ENCODE measurements around the gene CXCR1.
A peak's percentile ranks its signal among the peaks of the same experiment; 100 is the strongest.
"Not testable (repeated sequence)": the region's sequence is repeated elsewhere in the genome, so short reads cannot be mapped to it uniquely, and the experiment has no call there.

CXCR1 gene

GRCh38 chr2:218166791-218167190 is at the start of gene CXCR1:
CXCR1 (minus strand) TSS chr2:218166962; CDS start chr2:218165211, 1,751 bp downstream.
- DNase-seq, result no peak
- intact Hi-C loops (cut with DNase I), result no loop called here

DNA sequence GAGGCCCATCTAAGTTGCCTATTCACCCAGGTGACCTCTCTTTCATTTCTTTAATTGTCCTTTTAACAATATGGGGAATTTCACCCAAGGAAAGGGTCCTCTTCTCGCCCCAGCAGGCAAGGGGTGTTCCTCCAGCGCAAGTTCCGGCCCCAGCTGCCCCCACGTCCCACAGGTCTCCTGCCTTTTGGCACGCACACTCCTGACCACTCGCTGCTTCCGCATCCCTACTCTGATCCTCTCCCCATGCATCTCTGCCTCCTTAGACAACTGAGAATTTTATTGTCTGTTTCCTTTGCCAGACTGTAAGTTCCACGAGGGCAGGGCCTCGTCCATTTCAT is 49.5 kb upstream of the CXCR1 start:
- DNase-seq, result peak in 4 of 42 donors; percentile 7 to 25 (median 19)
- intact Hi-C loops (cut with DNase I), result loop anchor here (2.0 kb wide), 1 partner anchor 54 kb away; the partner anchor contains the start of genes AAMP and PNKD

GRCh38 chr2:218214116-218214515 is 47.4 kb upstream of the CXCR1 start:
- peak in 1 of 42 donors; percentile 29 for DNase-seq
- intact Hi-C loops (cut with DNase I), result no loop called here

DNA sequence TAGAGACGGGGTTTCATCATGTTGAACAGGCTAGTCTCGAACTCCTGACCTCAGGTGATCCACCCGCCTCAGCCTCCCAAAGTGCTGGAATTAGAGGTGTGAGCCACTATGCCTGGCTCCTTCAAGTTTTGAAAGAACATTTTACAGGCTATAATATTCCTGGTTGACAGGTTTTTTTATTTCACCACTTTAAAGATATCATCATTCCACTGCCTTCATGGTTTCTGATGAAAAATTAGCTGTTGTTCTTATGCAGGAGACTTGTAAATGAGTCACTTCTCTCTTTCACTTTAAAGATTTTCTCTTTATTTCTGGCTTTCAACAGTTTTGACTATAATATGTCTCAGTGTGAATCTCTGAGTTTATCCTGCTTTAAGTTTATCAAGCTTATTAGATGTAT is 42.3 kb upstream of the CXCR1 start:
- intact Hi-C loops (cut with DNase I), result no loop called here
- DNase-seq, result no peak

DNA sequence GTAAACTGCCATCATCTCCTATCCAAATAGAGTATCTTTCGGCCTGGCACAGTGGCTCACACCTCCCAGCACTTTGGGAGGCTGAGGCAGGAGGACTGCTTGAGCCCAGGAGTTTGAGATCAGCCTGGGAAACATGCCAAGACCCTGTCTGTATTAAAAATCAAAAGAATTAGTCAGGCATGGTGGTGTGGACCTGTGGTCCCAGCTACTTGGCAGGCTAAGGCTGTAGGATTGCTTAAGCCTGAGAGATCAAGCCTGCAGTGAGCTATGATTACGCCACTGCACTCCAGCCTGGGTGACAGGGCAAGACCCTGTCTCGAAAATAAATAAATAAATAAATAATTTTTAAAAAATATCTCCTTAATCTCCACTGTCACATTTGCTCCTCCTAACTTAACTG is 35.5 kb upstream of the CXCR1 start:
- DNase-seq, result no peak
- intact Hi-C loops (cut with DNase I), result no loop called here

GRCh38 chr2:218196974-218197373 is 30.2 kb upstream of the CXCR1 start:
- intact Hi-C loops (cut with DNase I), result no loop called here
- no peak for DNase-seq

DNA sequence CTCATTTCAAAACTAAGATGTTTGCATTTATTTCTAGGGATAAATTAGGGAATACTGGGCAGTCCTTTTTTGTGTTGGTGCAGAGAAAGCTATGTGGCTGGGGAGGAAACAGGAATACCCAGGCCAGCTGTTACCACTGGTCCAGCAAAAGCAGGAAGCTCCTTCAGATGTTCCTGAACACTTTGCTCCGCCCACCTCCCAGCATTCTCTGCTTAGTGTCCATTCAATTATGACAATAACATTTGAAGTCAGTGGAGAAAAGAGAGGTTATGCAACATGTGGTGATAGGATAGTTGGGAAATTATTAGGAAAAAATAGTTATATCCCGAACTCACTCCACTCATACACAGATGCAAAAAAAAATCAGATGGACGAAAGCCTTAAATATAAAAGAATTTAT is 28.1 kb upstream of the CXCR1 start:
- intact Hi-C loops (cut with DNase I), result no loop called here
- DNase-seq, result no peak

DNA sequence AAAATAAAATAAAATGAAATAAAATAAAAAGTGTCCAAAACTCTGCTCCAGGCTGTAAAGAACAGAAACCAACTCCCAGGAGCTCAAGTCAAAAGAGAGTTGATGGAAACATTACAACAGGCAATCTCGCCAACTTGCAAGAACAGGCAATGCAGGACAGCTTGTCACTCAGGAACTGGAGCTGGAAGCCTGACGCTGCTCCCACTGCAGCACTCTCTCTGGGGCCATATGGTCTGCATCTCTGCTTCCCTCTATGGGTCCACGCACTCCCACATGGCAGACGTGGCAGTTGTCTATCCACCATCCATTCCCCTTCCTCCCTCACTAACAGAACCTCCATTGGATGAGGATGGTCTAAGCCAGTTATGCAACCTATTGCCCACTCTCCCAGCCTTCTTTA is 26.9 kb upstream of the CXCR1 start:
- DNase-seq, result no peak
- intact Hi-C loops (cut with DNase I), result no loop called here

DNA sequence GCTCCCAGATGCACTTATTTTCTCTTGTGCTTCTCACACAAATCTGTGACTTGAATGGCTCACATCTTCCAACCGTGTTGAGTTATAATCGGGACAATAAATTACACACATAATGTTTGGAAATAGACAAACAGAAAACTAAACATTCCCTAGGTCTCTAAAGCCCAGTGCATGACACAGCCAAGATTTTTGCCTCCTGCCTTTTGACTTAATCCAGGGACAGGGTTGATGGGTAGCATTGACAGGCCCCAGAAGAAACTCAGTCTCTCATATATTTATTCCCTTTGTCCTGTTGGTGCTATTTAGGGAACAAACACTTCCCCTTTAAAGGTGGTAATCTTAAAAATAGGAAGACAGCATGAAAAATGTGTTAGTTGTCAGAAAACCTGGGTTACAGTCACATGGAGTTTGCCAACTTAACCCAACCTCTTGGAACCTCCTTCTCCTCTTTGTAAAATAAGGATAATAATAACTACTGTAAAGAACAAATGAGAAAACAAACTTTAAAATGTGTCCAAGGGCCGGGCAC is 26.2 kb upstream of the CXCR1 start:
- intact Hi-C loops (cut with DNase I), result no loop called here
- DNase-seq, result no peak

DNA sequence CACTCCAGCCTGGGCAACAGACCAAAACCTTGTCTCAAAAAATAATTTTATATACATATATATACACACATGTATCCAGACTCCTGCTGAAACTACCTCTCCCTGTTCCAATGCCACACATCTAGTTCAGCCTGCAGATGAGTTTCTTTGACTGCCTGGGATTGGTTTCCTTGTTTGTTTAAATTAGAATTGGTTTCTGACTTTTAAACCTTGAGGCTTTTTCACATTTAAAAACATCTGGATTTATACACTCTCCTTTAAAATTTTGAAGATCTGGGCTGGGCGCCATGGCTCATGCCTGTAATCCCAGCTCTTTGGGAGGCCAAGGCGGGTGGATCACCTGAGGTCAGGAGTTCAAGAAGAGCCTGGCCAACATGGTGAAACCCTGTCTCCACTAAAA is 21.8 kb upstream of the CXCR1 start:
- intact Hi-C loops (cut with DNase I), result no loop called here
- no peak for DNase-seq

DNA sequence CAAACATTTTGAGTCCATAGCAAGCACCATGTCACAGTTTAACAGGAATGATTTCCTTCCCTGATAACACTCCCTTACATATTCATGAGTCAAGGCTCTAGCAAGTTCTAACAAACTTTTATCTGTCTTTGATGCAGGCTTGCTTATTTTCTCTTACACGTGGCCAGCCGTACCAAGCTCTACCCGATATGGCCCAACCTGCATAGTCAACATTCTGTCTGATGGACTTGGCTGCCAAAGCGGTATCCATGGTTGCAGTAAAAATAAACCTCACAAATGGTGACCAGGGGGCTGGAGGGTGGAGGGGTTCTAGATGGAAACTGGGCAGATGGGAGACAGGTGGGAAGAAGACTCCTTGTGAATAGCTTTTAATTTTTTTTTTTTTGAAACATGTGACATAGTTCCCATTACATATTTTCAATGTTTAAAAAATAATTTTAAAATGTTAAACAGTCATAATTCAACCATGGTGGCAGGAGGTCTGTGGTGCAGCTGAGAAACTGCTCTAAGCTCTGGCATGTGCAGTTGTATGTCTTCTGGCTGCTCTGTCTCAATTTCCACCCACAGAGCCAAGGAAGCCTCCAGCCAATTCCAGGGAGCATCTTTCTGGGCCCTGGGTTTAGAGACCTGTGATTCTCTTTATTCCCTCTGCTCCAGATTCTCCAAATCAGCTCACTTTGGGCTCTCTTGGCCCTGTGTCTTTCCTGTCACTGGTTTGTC is 20.7 kb upstream of the CXCR1 start:
- DNase-seq, result no peak
- intact Hi-C loops (cut with DNase I), result no loop called here

GRCh38 chr2:218186876-218187275 is 20.1 kb upstream of the CXCR1 start:
- intact Hi-C loops (cut with DNase I), result no loop called here
- DNase-seq, result no peak

DNA sequence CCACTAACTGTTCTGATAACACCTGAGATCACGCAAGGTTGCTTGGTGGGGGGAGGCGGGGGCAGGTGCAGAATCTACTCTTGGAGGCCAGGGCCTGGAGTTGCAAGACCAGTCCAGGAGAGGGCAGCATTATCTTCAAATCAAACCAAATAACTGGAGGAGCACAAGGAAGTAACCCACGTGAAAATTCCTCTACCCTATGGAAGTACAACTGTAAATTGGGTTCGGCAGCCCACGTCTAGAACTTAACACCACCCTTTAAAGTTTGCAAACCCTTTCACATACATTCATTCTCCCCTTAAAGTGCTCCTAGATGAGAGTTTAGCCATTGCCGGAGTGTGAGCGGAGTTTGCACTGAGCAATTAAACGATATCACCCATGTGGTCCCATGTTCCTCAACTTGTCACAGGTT is 19.6 kb upstream of the CXCR1 start:
- intact Hi-C loops (cut with DNase I), result no loop called here
- peak; percentile 26 to 81 (median 58) for DNase-seq

DNA sequence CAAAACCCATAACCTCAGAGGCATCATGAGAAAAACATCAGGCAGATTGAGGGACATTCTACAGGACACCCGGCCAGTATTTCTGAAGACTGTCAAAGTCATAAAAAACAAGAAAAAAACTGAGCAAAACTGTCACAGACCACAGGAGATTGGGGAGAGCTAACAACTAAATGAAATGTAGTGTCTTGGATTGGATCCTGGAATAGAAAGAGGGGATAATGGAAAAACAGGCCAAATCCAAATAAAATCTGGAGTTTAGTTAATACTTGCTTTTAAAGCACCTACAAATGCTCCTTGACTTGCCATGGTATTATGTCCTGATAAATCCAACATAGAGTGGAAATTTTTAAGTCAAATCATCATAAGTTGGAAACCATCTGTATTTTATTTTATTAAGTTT is 17.6 kb upstream of the CXCR1 start:
- intact Hi-C loops (cut with DNase I), result no loop called here
- no peak for DNase-seq

GRCh38 chr2:218180467-218181114 is 13.8 kb upstream of the CXCR1 start:
- intact Hi-C loops (cut with DNase I), result no loop called here
- DNase-seq, result no peak

GRCh38 chr2:218179782-218180181 is 13.0 kb upstream of the CXCR1 start:
- intact Hi-C loops (cut with DNase I), result no loop called here
- DNase-seq, result no peak

DNA sequence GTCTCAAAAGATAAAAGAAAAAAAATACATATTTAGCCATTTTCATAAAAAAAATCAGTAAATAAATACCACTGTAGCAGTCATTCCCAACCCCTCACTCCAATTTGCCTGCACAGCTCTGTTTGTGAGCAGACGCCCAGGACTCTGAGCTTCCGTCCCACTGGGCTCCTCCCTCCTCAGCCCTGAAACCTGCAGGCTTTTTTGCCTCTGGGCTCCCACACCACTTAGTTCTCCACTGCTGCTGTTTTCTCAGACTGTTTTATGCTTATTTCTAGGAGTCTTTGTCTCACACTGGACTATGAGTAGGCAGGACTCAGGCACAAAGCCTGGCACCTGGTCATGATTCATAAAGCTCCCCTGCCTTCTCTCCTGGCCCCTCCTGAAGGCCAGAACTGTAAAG is 6.1 kb upstream of the CXCR1 start:
- no peak for DNase-seq
- intact Hi-C loops (cut with DNase I), result no loop called here

- intact Hi-C loops (cut with DNase I); DNase-seq: not testable (repeated sequence)
Observed at GRCh38 chr2:218171744-218172143, 5.0 kb upstream of the CXCR1 start.

- intact Hi-C loops (cut with DNase I), result no loop called here
- no peak for DNase-seq
Observed at GRCh38 chr2:218169757-218170546, 3.2 kb upstream of the CXCR1 start.

All from head of caudate nucleus (tissue), 42 donors.